ES-I3 (cell line): Measurements from ENCODE around the gene ZNF830.
"Not testable (repeated sequence)": the region's sequence is repeated elsewhere in the genome, so short reads cannot be mapped to it uniquely, and the experiment has no call there.

Experiments
- H3K36me3 ChIP-seq: 2 replicates; pipeline ENCODE4 v1.6.1; 2013; ENCODE audit warnings: mild to moderate bottlenecking, low read length, control low read depth, moderate library complexity; ENCODE audit not compliant: insufficient read depth
- H3K4me1 ChIP-seq: 2 replicates; pipeline ENCODE4 v1.6.1; 2013; ENCODE audit warnings: mild to moderate bottlenecking, control low read depth, low read length; ENCODE audit not compliant: insufficient read depth
- H3K9ac ChIP-seq: 2 replicates; pipeline ENCODE4 v1.6.1; 2013; ENCODE audit warnings: low read depth, mild to moderate bottlenecking, low read length, moderate library complexity
- H3K9me3 ChIP-seq: 2 replicates; pipeline ENCODE4 v1.6.1; 2013; ENCODE audit warnings: mild to moderate bottlenecking, low read length, moderate library complexity; ENCODE audit not compliant: control insufficient read depth, insufficient read depth

ZNF830 gene

GRCh38 chr17:34980353-34980680 lies 19.0 kb downstream of the ZNF830 start, which contains the start of gene LIG3:
TSS of gene LIG3 (plus strand) at chr17:34980512. CDS start at chr17:34983006, 2,494 bp downstream.
- H3K9me3 ChIP-seq, result no peaks in the 10 kb centered on the region
- H3K9ac ChIP-seq, result peak within 1 kb of the TSS; percentile 98
- H3K4me1 ChIP-seq, result peaks cover under 1% of the 10 kb centered on the region; the same call in 1 of the 2 replicates
- H3K36me3 ChIP-seq, result peaks cover 13% of the 10 kb centered on the region

GRCh38 chr17:34980681-34981537 lies 19.6 kb downstream of the ZNF830 start:
- Histone ChIP-seq H3K9ac (peak overlapping the region; percentile 98), H3K4me1 (no peaks in the 10 kb centered on the region), H3K9me3 (no peaks in the 10 kb centered on the region), H3K36me3 (peaks cover 13% of the 10 kb centered on the region)

GRCh38 chr17:34981538-34982241 lies 20.4 kb downstream of the ZNF830 start:
- no peaks in the 10 kb centered on the region for H3K4me1 ChIP-seq
- H3K9me3 ChIP-seq, result no peaks in the 10 kb centered on the region

GRCh38 chr17:34987232-34987631 lies 25.9 kb downstream of the ZNF830 start:
- Histone ChIP-seq H3K4me1 (no peaks in the 10 kb centered on the region), H3K9ac (no peak overlapping the region), H3K9me3 (no peaks in the 10 kb centered on the region), H3K36me3 (peaks cover 34% of the 10 kb centered on the region)

More at GRCh38 chr17:34981538-34982241, 20.4 kb downstream of the ZNF830 start:
- peak overlapping the region; percentile 98 for H3K9ac ChIP-seq
- peaks cover 17% of the 10 kb centered on the region for H3K36me3 ChIP-seq

- Histone ChIP-seq H3K9ac (no peak overlapping the region), H3K36me3 (peaks cover 35% of the 10 kb centered on the region), H3K9me3 (no peaks in the 10 kb centered on the region), H3K4me1 (no peaks in the 10 kb centered on the region)
These were observed 27.3 kb downstream of the ZNF830 start for GRCh38 chr17:34988644-34989043.

GRCh38 chr17:34989473-34989872 lies 28.1 kb downstream of the ZNF830 start:
- H3K36me3 ChIP-seq, result peaks cover 44% of the 10 kb centered on the region

GRCh38 chr17:34990921-34991365 lies 29.6 kb downstream of the ZNF830 start:
- Histone ChIP-seq H3K36me3 (peaks cover 56% of the 10 kb centered on the region), H3K9ac (no peak overlapping the region), H3K4me1 (no peaks in the 10 kb centered on the region), H3K9me3 (no peaks in the 10 kb centered on the region)

More at GRCh38 chr17:34989473-34989872, 28.1 kb downstream of the ZNF830 start:
- Histone ChIP-seq H3K4me1 (no peaks in the 10 kb centered on the region), H3K9me3 (no peaks in the 10 kb centered on the region), H3K9ac (no peak overlapping the region)

GRCh38 chr17:34991606-34992005 lies 30.3 kb downstream of the ZNF830 start:
- Histone ChIP-seq H3K9me3 (no peaks in the 10 kb centered on the region), H3K4me1 (no peaks in the 10 kb centered on the region), H3K36me3 (peaks cover 58% of the 10 kb centered on the region), H3K9ac (no peak overlapping the region)

GRCh38 chr17:34993031-34993430 lies 31.7 kb downstream of the ZNF830 start:
- Histone ChIP-seq H3K9me3 (no peaks in the 10 kb centered on the region), H3K36me3 (peaks cover 63% of the 10 kb centered on the region), H3K9ac (no peak overlapping the region), H3K4me1 (no peaks in the 10 kb centered on the region)

GRCh38 chr17:34996422-34997285 lies 35.3 kb downstream of the ZNF830 start:
- Histone ChIP-seq H3K9ac (no peak overlapping the region), H3K36me3 (peaks cover 68% of the 10 kb centered on the region), H3K4me1 (no peaks in the 10 kb centered on the region), H3K9me3 (no peaks in the 10 kb centered on the region)

- peaks cover 72% of the 10 kb centered on the region for H3K36me3 ChIP-seq
- no peaks in the 10 kb centered on the region for H3K4me1 ChIP-seq
- no peaks in the 10 kb centered on the region for H3K9me3 ChIP-seq
- H3K9ac ChIP-seq, result no peak overlapping the region
These were observed 36.1 kb downstream of the ZNF830 start for GRCh38 chr17:34997355-34997862.

GRCh38 chr17:34998205-34998604 lies 36.9 kb downstream of the ZNF830 start:
- Histone ChIP-seq H3K9me3 (no peaks in the 10 kb centered on the region), H3K9ac (no peak overlapping the region), H3K36me3 (peaks cover 69% of the 10 kb centered on the region)

GRCh38 chr17:34999456-34999855 lies 38.1 kb downstream of the ZNF830 start:
- Histone ChIP-seq H3K36me3 (peaks cover 56% of the 10 kb centered on the region), H3K9me3 (no peaks in the 10 kb centered on the region), H3K9ac (no peak overlapping the region), H3K4me1 (no peaks in the 10 kb centered on the region)

More at GRCh38 chr17:34998205-34998604, 36.9 kb downstream of the ZNF830 start:
- H3K4me1 ChIP-seq, result no peaks in the 10 kb centered on the region

- not testable (repeated sequence) for H3K4me1 ChIP-seq, H3K9ac ChIP-seq, H3K9me3 ChIP-seq
- H3K36me3 ChIP-seq, result peaks cover 43% of the 10 kb centered on the region
These were observed 39.6 kb downstream of the ZNF830 start for GRCh38 chr17:35000965-35001364.
